ENCODE measurements around the gene NACC2. TPM values are rescaled to one million over a fixed set of nuclear protein-coding genes. Genes with fewer than 3 reads are reported as not detected.

NACC2 gene
- total RNA-seq, 4 donors from 2014 or later = 71.4 to 209 (median 110) TPM

DNA sequence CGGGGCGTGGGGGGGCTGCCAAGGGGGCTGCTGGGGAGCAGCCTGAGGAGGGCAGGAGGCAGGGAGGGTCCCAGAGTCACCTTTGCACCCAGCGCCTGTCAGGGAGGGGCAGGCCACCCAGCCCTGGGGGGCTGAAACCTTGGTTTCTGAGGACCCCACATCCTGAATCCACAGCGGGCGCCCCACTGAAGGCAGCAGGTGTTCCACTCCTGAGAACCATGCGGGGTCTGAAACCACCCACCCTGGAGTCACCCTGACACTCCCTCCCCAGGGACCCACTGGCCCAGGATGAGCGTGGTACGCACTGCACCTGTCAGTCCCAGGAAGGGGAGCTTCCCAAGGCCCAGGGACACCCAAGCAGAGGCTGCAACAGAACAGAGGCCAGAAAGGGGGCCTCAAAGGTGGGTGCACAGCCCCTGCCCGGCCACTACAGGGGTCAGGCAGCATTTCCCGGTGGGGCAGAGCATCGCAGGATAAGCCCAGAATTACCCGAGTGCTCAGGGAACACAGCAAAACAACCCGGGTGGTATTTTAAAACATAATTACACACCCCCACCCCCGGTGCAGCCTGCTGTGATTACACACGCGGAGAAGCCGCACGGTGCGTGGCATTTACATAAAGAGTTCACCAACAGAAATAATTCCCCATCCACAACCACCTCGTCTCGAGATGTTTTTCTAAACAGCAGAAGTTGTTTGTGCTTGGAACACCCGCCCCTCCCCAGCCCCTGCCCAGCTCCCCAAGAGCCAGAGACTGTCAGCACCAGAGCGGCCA, 76.6 kb downstream of the NACC2 start:
- Histone ChIP-seq H3K27me3 (no peaks in the 10 kb centered on the region), H3K36me3 (peaks cover 0 to 37% of the 10 kb centered on the region in 2 donors), H3K4me3 (no peak overlapping the region), H3K4me1 (peaks cover 0 to 88% (median 6%) of the 10 kb centered on the region in 3 donors), H3K27ac (no peak overlapping the region), H3K9me3 (no peaks in the 10 kb centered on the region)
- no peak for TF ChIP-seq POLR2A (IDR thresholded peaks at IDR 0.05)
- no peak for TF ChIP-seq EP300 (IDR thresholded peaks at IDR 0.05)
- TF ChIP-seq POLR2AphosphoS5 (IDR thresholded peaks at IDR 0.05) = no peak
- TF ChIP-seq, protein P1, sequence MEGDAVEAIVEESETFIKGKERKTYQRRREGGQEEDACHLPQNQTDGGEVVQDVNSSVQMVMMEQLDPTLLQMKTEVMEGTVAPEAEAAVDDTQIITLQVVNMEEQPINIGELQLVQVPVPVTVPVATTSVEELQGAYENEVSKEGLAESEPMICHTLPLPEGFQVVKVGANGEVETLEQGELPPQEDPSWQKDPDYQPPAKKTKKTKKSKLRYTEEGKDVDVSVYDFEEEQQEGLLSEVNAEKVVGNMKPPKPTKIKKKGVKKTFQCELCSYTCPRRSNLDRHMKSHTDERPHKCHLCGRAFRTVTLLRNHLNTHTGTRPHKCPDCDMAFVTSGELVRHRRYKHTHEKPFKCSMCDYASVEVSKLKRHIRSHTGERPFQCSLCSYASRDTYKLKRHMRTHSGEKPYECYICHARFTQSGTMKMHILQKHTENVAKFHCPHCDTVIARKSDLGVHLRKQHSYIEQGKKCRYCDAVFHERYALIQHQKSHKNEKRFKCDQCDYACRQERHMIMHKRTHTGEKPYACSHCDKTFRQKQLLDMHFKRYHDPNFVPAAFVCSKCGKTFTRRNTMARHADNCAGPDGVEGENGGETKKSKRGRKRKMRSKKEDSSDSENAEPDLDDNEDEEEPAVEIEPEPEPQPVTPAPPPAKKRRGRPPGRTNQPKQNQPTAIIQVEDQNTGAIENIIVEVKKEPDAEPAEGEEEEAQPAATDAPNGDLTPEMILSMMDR (IDR thresholded peaks at IDR 0.05) = no peak
- no peak for ATAC-seq
- WGBS, 2 donors (ENCODE audit: low coverage in 1 of 2) = 63 to 64% methylated on average over 8 to 11 of the region's 23 CpGs

DNA sequence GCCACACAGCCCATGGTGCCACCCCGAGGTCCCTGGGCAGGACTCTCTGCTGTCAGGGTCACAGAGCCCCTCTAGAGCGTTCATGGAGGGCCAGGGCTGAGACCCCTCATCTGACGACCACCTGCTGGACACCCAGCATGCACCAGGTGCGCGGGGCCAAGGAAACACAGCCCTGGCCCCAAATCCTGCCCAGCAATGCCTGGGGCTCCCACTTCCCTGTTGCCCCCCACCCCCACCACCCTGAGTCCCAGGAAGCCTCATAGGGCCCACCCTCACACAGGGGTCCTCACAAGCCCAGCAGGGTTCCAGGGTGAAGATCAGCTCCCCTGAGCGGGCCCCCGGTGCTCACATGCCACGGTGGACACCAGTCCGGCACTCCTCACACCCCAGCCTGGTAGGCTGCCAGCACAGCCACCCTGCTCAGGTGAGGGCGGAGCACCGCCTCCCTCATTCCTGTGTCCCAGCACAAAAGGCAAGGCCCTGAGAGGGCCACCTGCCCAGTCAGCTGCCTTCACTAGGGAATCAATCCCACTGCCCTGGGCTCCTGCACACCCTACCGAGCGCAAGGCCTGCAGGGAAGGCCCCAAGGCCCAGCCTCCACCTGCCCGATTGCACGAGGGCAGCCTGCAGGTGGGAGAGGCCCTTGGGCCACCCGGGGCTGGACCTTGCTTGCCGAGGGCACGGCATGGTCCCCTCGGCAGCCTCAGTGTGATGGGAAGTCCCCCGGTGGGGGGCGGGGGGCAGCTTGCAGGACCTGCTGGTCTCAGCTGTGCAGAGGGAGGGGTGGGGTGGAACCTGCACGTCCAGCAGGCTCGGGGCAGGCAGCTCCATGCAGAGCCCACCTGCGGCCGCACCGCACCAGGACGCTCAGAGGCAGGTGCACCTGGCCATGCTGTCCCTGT, 77.5 kb downstream of the NACC2 start:
- no peaks in the 10 kb centered on the region for H3K9me3 ChIP-seq
- H3K4me1 ChIP-seq = peaks cover 0 to 89% (median 11%) of the 10 kb centered on the region in 3 donors
- no peaks in the 10 kb centered on the region for H3K27me3 ChIP-seq
- no CpG with 5 or more reads among the region's 27 CpGs for WGBS, 2 donors (ENCODE audit: low coverage in 1 of 2)
- TF ChIP-seq EP300 (IDR thresholded peaks at IDR 0.05) = no peak
- peaks cover 0 to 44% of the 10 kb centered on the region in 2 donors for H3K36me3 ChIP-seq
- ATAC-seq = no peak
- H3K27ac ChIP-seq = no peak overlapping the region
- H3K4me3 ChIP-seq = no peak overlapping the region

DNA sequence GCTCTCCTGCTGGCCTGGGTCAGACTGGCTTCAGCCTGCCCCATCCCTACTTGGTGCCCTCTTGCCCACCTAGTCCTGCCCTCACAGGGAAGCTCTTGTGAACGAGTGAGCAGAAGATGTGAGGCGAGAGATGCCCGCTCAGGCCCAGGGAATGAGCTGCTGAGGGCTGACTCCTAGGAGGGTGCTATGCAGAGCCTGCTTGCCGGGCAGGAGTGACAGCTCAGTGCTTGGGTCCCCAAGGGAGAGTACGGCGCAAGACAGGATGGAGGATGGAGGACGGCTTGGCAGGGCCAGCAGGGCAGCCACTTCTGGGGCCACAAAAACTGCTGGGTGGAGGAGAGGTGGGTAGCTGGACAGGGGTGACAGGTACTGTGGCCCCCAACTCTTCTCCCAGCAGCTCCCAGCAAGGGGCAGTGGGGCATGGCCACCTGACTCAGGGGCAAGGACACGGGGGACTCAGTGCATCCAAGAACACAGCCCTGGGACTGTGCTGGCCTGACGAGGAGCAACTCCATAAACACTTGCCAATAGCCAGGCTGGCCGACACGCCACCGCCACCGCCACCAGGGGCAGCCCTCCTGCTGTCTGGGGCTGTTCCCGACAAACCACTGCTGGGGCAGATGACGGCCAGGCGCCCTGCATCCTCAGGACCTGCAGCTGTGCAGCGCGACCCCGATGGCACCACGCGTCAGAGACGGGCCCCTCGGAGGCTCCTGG, 78.4 kb downstream of the NACC2 start:
- peaks cover 0 to 89% (median 18%) of the 10 kb centered on the region in 3 donors for H3K4me1 ChIP-seq
- TF ChIP-seq POLR2AphosphoS5 (IDR thresholded peaks at IDR 0.05) = no peak
- TF ChIP-seq POLR2A (IDR thresholded peaks at IDR 0.05) = no peak
- no peak for ATAC-seq
- WGBS, 2 donors (ENCODE audit: low coverage in 1 of 2) = 50 to 100% methylated on average over 1 to 2 of the region's 23 CpGs
- no peaks in the 10 kb centered on the region for H3K27me3 ChIP-seq
- H3K4me3 ChIP-seq = no peak overlapping the region
- H3K36me3 ChIP-seq = peaks cover 0 to 39% of the 10 kb centered on the region in 2 donors
- H3K9me3 ChIP-seq = no peaks in the 10 kb centered on the region
- H3K27ac ChIP-seq = no peak overlapping the region

DNA sequence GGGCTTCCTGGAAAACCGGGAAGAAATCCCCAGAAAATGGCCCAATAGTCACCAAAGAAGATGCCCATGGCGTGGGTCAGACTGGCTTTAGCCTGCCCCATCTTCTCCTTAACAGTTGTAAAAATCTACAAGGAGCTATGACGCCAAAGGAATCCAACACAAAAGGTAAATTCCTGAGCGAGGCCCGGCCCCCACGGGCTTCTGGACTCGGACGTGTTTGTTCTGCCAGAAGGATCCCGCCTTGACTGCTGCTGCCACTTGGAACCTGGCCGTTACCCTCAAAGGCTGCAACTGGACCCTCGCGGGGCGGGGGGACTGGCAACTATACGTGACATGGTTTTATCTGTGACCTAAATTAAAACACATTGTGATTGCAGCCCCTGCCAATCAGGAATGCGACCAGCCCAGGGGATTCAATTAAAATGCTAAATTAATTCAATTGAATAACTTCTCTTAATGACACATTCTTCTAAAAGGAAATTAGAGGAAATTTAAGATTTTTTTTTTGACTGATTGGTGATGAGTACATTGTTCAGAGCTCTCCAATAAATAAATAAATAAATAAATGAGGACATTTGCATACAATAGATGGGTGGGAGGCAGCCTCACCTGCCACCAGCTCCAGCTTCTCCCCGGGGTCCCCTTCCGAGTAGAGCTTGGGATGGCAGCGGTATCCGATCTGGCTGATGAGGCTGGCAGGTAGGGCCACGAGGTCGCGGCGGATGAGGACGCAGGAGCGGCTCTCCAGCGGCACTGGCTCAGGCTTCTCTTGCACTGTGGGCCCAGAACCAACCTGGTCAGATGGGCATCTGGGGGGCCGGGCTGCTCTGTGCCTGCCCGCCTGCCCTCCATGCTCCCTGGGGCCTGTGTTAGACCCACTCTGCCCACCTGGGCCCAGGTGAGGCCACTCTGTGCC, 79.2 kb downstream of the NACC2 start:
- Histone ChIP-seq H3K27ac (peak overlapping the region in 2 of 4 donors; percentile 9 to 34), H3K4me1 (peaks cover 0 to 91% (median 22%) of the 10 kb centered on the region in 3 donors)
- WGBS, 2 donors (ENCODE audit: low coverage in 1 of 2) = 69 to 82% methylated on average over 8 to 17 of the region's 28 CpGs

More for the DNA sequence above, 79.2 kb downstream of the NACC2 start:
- Histone ChIP-seq H3K4me3 (no peak overlapping the region), H3K36me3 (peaks cover 0 to 48% of the 10 kb centered on the region in 2 donors), H3K9me3 (no peaks in the 10 kb centered on the region), H3K27me3 (no peaks in the 10 kb centered on the region)
- ATAC-seq = no peak
- no peak for TF ChIP-seq POLR2A (IDR thresholded peaks at IDR 0.05)
- TF ChIP-seq, protein P1 (IDR thresholded peaks at IDR 0.05) = no peak
- TF ChIP-seq EP300 (IDR thresholded peaks at IDR 0.05) = no peak
- no peak for TF ChIP-seq POLR2AphosphoS5 (IDR thresholded peaks at IDR 0.05)

All from gastroesophageal sphincter (tissue), 4 donors.